SK-N-SH treated with all-trans-retinoic acid at 6 μM for 48 hours (cell line): ENCODE results near the gene ARAP2.

Experiments
- OSR1 ChIP-seq: fragments of 250-450 bp; sonication (Bioruptor Pico); IDR thresholded peaks from 2 replicates; pipeline ENCODE4 v1.8.0; 2022; ENCODE audit warnings: moderate library complexity, mild to moderate bottlenecking, inconsistent platforms
- TF ChIP-seq, protein P1 (sequence below): fragments of 250-450 bp; sonication (Bioruptor Pico); IDR thresholded peaks from 2 replicates; pipeline ENCODE4 v1.5.1; 2020; ENCODE audit warnings: low read depth, mild to moderate bottlenecking, moderate library complexity

DNA sequence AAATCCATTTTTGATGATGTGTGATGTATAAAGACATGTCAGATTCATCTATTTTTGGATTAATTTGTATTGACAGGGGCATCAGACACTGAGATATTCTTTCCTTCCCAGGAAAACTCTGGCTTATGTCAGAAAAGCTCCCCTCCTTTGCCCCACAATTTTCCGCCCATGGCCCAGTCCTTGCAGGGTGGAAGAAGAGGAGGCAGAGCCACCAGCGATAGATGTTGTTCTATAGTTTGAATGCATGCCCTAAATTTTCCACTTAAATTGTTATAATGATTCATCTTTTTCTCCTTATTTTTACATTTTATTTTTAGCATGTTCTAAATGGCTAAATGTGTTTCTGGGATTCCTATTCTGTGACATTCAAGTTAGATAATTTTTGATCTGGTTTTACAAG is 149.3 kb downstream of the ARAP2 start:
- no peak for TF ChIP-seq OSR1 (CRISPR knock-in tag)
- TF ChIP-seq, protein P1, sequence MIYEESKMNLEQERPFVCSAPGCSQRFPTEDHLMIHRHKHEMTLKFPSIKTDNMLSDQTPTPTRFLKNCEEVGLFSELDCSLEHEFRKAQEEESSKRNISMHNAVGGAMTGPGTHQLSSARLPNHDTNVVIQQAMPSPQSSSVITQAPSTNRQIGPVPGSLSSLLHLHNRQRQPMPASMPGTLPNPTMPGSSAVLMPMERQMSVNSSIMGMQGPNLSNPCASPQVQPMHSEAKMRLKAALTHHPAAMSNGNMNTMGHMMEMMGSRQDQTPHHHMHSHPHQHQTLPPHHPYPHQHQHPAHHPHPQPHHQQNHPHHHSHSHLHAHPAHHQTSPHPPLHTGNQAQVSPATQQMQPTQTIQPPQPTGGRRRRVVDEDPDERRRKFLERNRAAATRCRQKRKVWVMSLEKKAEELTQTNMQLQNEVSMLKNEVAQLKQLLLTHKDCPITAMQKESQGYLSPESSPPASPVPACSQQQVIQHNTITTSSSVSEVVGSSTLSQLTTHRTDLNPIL (CRISPR knock-in tag): no peak
